ENCODE measurements around the gene NOS1AP. TPM values are rescaled to one million over a fixed set of nuclear protein-coding genes. Genes with fewer than 3 reads are reported as not detected.

The NOS1AP gene
- total and polyA plus RNA-seq, 2 experiments from 2014 or later: 5.8 to 6.6 TPM

- Mint-ChIP-seq H3K36me3 (ENCODE audit: low read depth) (no peaks in the 10 kb centered on the region), H3K9me3 (no peaks in the 10 kb centered on the region), H3K4me3 (no peak overlapping the region), H3K27ac (no peak overlapping the region), H3K4me1 (peaks cover 65% of the 10 kb centered on the region), H3K27me3 (ENCODE audit: insufficient read depth, low read depth, poor library complexity) (peaks cover 2% of the 10 kb centered on the region)
- H3K4me3 ChIP-seq: no peak overlapping the region
- H3K27me3 ChIP-seq (ENCODE audit: insufficient read depth): no peaks in the 10 kb centered on the region
- H3K79me2 ChIP-seq (replicated peaks; ENCODE audit: insufficient read depth): peaks cover 19% of the 10 kb centered on the region
- H4K20me1 ChIP-seq (replicated peaks; ENCODE audit: insufficient read depth): peaks cover 5% of the 10 kb centered on the region; the same call in 1 of the 2 replicates
- TF ChIP-seq EZH2 (IDR thresholded peaks at IDR 0.05; ENCODE audit: low read depth, unreplicated experiment) (no peak), STAT1 (IDR thresholded peaks at IDR 0.05; ENCODE audit: unreplicated experiment) (no peak), NANOG (IDR thresholded peaks at IDR 0.05; ENCODE audit: borderline replicate concordance) (no peak), ZNF331 (CRISPR knock-in tag; IDR thresholded peaks at IDR 0.05; ENCODE audit: low read depth) (no peak), POLR2AphosphoS5 (IDR thresholded peaks at IDR 0.05; ENCODE audit: low read depth) (no peak), ZNF114 (CRISPR knock-in tag; IDR thresholded peaks at IDR 0.05) (no peak), ETS1 (IDR thresholded peaks at IDR 0.05) (no peak), CREB1 (CRISPR knock-in tag; IDR thresholded peaks at IDR 0.05; ENCODE audit: low read depth) (no peak), REST (IDR thresholded peaks at IDR 0.05; ENCODE audit: unreplicated experiment) (no peak), CTCF (conservative IDR thresholded peaks at IDR 0.05; ENCODE audit: low read depth in 2 of 2) (no peak), EZH2phosphoT487 (IDR thresholded peaks at IDR 0.05; ENCODE audit: unreplicated experiment) (no peak), JUNB (IDR thresholded peaks at IDR 0.05; ENCODE audit: unreplicated experiment) (no peak), ZNF462 (CRISPR knock-in tag; IDR thresholded peaks at IDR 0.05) (no peak)
- no peak overlapping the region for H3K27ac ChIP-seq (ENCODE audit: low read depth)
- no peak for ATAC-seq
- no peak for DNase-seq (ENCODE audit: low spot score)
- H3K4me1 ChIP-seq (ENCODE audit: insufficient read depth): peaks cover 38% of the 10 kb centered on the region
- H2AFZ ChIP-seq: no peak overlapping the region
- peaks cover 7% of the 10 kb centered on the region; the same call in 1 of the 2 replicates for H3K9me2 ChIP-seq (ENCODE audit: insufficient read depth)
- H3K36me3 ChIP-seq (ENCODE audit: insufficient read depth): no peaks in the 10 kb centered on the region
- peaks cover 4% of the 10 kb centered on the region; the same call in 1 of the 2 replicates for H3F3A ChIP-seq (replicated peaks; ENCODE audit: low read depth)
- H3K4me2 ChIP-seq: no peak overlapping the region
Measured at GRCh38 chr1:162210196-162210595, 140.7 kb downstream of the NOS1AP start.
